Body of pancreas (tissue), 4 donors: ENCODE data around the gene B4GAT1.

Experiments used
- CTCF ChIP-seq, 7 experiments: fragments of 450-650 bp in 4 of 7; fragments of 200-600 bp in 3 of 7; sonication (generic) in 3 of 7; IDR thresholded peaks; one replicate each; pipeline ENCODE4 v1.5.1; 2016 to 2019; ENCODE audit warnings: antibody characterized with exemption in 7 of 7
- POLR2A ChIP-seq, 3 donors: fragments of 450-650 bp; IDR thresholded peaks; one replicate each; pipeline ENCODE4 v1.6.1; 2016; ENCODE audit warnings: antibody characterized with exemption in 3 of 3, mild to moderate bottlenecking in 2 of 3

GRCh38 chr11:66297610-66298009 lies 49.8 kb downstream of the B4GAT1 start:
- TF ChIP-seq CTCF (IDR thresholded peaks at IDR 0.05): no peak
- TF ChIP-seq POLR2A (IDR thresholded peaks at IDR 0.05): no peak
